ENCODE measurements around the gene ZNF107. TPM values are rescaled to one million over a fixed set of nuclear protein-coding genes. Genes with fewer than 3 reads are reported as not detected.
"Not testable (repeated sequence)": the region's sequence is repeated elsewhere in the genome, so short reads cannot be mapped to it uniquely, and the experiment has no call there.

Gene ZNF107
- total RNA-seq, 1 donor from 2014 or later: 10.3 TPM

GRCh38 chr7:64686493-64687184 lies 20.7 kb downstream of the ZNF107 start:
- peaks cover 6% of the 10 kb centered on the region for H3K27me3 Mint-ChIP-seq (ENCODE audit: unreplicated experiment)
- H3K27ac Mint-ChIP-seq (ENCODE audit: unreplicated experiment): no peak overlapping the region
- H3K36me3 Mint-ChIP-seq (ENCODE audit: unreplicated experiment): peaks cover 21% of the 10 kb centered on the region
- H3K4me3 Mint-ChIP-seq (ENCODE audit: unreplicated experiment): no peak overlapping the region
- no peak for DNase-seq
- no peak for TF ChIP-seq CTCF (IDR thresholded peaks at IDR 0.05; ENCODE audit: partially characterized antibody, unreplicated experiment)
- H3K4me1 Mint-ChIP-seq (ENCODE audit: low read depth, unreplicated experiment): peaks cover 5% of the 10 kb centered on the region
- peaks cover 6% of the 10 kb centered on the region for H3K9me3 Mint-ChIP-seq (ENCODE audit: unreplicated experiment)

- Mint-ChIP-seq H3K4me1 (ENCODE audit: low read depth, unreplicated experiment) (peaks cover 5% of the 10 kb centered on the region), H3K9me3 (ENCODE audit: unreplicated experiment) (peaks cover 6% of the 10 kb centered on the region), H3K27me3 (ENCODE audit: unreplicated experiment) (peaks cover 6% of the 10 kb centered on the region), H3K36me3 (ENCODE audit: unreplicated experiment) (peaks cover 25% of the 10 kb centered on the region), H3K27ac (ENCODE audit: unreplicated experiment) (no peak overlapping the region), H3K4me3 (ENCODE audit: unreplicated experiment) (no peak overlapping the region)
- DNase-seq: no peak
- no peak for TF ChIP-seq CTCF (IDR thresholded peaks at IDR 0.05; ENCODE audit: partially characterized antibody, unreplicated experiment)
These were observed 21.3 kb downstream of the ZNF107 start for GRCh38 chr7:64687249-64687648.

- H3K4me3 Mint-ChIP-seq (ENCODE audit: unreplicated experiment): no peak overlapping the region
- no peak overlapping the region for H3K27ac Mint-ChIP-seq (ENCODE audit: unreplicated experiment)
- H3K9me3 Mint-ChIP-seq (ENCODE audit: unreplicated experiment): peaks cover 6% of the 10 kb centered on the region
- H3K27me3 Mint-ChIP-seq (ENCODE audit: unreplicated experiment): peaks cover 6% of the 10 kb centered on the region
- TF ChIP-seq CTCF (IDR thresholded peaks at IDR 0.05; ENCODE audit: partially characterized antibody, unreplicated experiment): no peak
- DNase-seq: no peak
- H3K36me3 Mint-ChIP-seq (ENCODE audit: unreplicated experiment): peaks cover 25% of the 10 kb centered on the region
- H3K4me1 Mint-ChIP-seq (ENCODE audit: low read depth, unreplicated experiment): peaks cover 5% of the 10 kb centered on the region
These were observed 23.1 kb downstream of the ZNF107 start for GRCh38 chr7:64688988-64689387.

- Mint-ChIP-seq H3K4me3 (ENCODE audit: unreplicated experiment) (no peak overlapping the region), H3K27me3 (ENCODE audit: unreplicated experiment) (no peaks in the 10 kb centered on the region), H3K27ac (ENCODE audit: unreplicated experiment) (no peak overlapping the region), H3K36me3 (ENCODE audit: unreplicated experiment) (peaks cover 8% of the 10 kb centered on the region), H3K9me3 (ENCODE audit: unreplicated experiment) (peaks cover 3% of the 10 kb centered on the region), H3K4me1 (ENCODE audit: low read depth, unreplicated experiment) (no peaks in the 10 kb centered on the region)
- no peak for TF ChIP-seq CTCF (IDR thresholded peaks at IDR 0.05; ENCODE audit: partially characterized antibody, unreplicated experiment)
- no peak for DNase-seq
These were observed 25.9 kb downstream of the ZNF107 start for GRCh38 chr7:64691831-64692230.

GRCh38 chr7:64697863-64698262 lies 31.9 kb downstream of the ZNF107 start:
- H3K4me1 Mint-ChIP-seq (ENCODE audit: low read depth, unreplicated experiment); H3K27ac Mint-ChIP-seq (ENCODE audit: unreplicated experiment); H3K9me3 Mint-ChIP-seq (ENCODE audit: unreplicated experiment); DNase-seq; H3K27me3 Mint-ChIP-seq (ENCODE audit: unreplicated experiment); H3K4me3 Mint-ChIP-seq (ENCODE audit: unreplicated experiment): not testable (repeated sequence)
- peaks cover 13% of the 10 kb centered on the region for H3K36me3 Mint-ChIP-seq (ENCODE audit: unreplicated experiment)

All from glutamatergic neuron (in vitro differentiated cells).